Mesendoderm (in vitro differentiated cells): ENCODE results near the gene PKD2L1.
"Not testable (repeated sequence)": the region's sequence is repeated elsewhere in the genome, so short reads cannot be mapped to it uniquely, and the experiment has no call there.

Source experiments
- DNase-seq: peaks from one replicate; pipeline ENCODE4 v3.0.0; 2013
- H2AK5ac ChIP-seq: 2 replicates; pipeline ENCODE4 v1.6.1; 2013; ENCODE audit warnings: low read length, inconsistent platforms
- H2BK120ac ChIP-seq: 2 replicates; pipeline ENCODE4 v1.6.1; 2013; ENCODE audit warnings: low read depth, mild to moderate bottlenecking, low read length, moderate library complexity, mixed read lengths
- H2BK15ac ChIP-seq: replicated peaks from 2 replicates; pipeline ENCODE4 v1.6.1; 2013; ENCODE audit warnings: low read depth, mild to moderate bottlenecking, moderate library complexity
- H2BK5ac ChIP-seq: 2 replicates; pipeline ENCODE4 v1.6.1; 2013; ENCODE audit warnings: low read length, inconsistent platforms
- H3K18ac ChIP-seq: 2 replicates; pipeline ENCODE4 v1.6.1; 2013; ENCODE audit warnings: mild to moderate bottlenecking, low read length, mixed read lengths
- H3K23ac ChIP-seq: one replicate; pipeline ENCODE4 v1.6.1; 2013; ENCODE audit warnings: low read length
- H3K27ac ChIP-seq: 2 replicates; pipeline ENCODE4 v1.5.1; 2013; ENCODE audit warnings: low read depth, mild to moderate bottlenecking, inconsistent platforms, low read length, moderate library complexity
- H3K27me3 ChIP-seq: 2 replicates; pipeline ENCODE4 v1.6.1; 2013; ENCODE audit warnings: low read length, control low read depth, mild to moderate bottlenecking, inconsistent platforms; ENCODE audit not compliant: insufficient read depth, poor library complexity
- H3K36me3 ChIP-seq: 2 replicates; pipeline ENCODE4 v1.6.1; 2013; ENCODE audit warnings: low read length, inconsistent platforms; ENCODE audit not compliant: control insufficient read depth, insufficient read depth
- H3K4ac ChIP-seq: one replicate; pipeline ENCODE4 v1.6.1; 2013; ENCODE audit warnings: low read depth, mild to moderate bottlenecking, low read length, moderate library complexity
- H3K4me1 ChIP-seq: 2 replicates; pipeline ENCODE4 v1.6.1; 2013; ENCODE audit warnings: low read depth, low read length, inconsistent platforms; ENCODE audit not compliant: control insufficient read depth
- H3K4me2 ChIP-seq: 2 replicates; pipeline ENCODE4 v1.6.1; 2013; ENCODE audit warnings: low read length
- H3K4me3 ChIP-seq: 2 replicates; pipeline ENCODE4 v1.5.1; 2013; ENCODE audit warnings: mild to moderate bottlenecking, low read length
- H3K56ac ChIP-seq: one replicate; pipeline ENCODE4 v1.6.1; 2013; ENCODE audit warnings: low read length
- H3K79me1 ChIP-seq: 2 replicates; pipeline ENCODE4 v1.6.1; 2013; ENCODE audit warnings: low read length, inconsistent platforms
- H3K79me2 ChIP-seq: 2 replicates; pipeline ENCODE4 v1.6.1; 2013; ENCODE audit warnings: mild to moderate bottlenecking, low read length; ENCODE audit not compliant: control insufficient read depth, insufficient read depth
- H3K9ac ChIP-seq: 2 replicates; pipeline ENCODE4 v1.6.1; 2013; ENCODE audit warnings: low read length, inconsistent platforms
- H4K5ac ChIP-seq: one replicate; pipeline ENCODE4 v1.6.1; 2013; ENCODE audit warnings: low read length
- H4K8ac ChIP-seq: one replicate; pipeline ENCODE4 v1.6.1; 2013; ENCODE audit warnings: low read depth, mild to moderate bottlenecking, control low read depth, low read length, moderate library complexity
- WGBS: extraction: QIAGEN DNeasy Blood & Tissue Kit; methylation state at CpG from one replicate; pipeline ENCODE4 v1.1.7; 2013; ENCODE audit warnings: low lambda C conversion rate, missing lambda C conversion rate; ENCODE audit not compliant: insufficient coverage; ENCODE audit errors: extremely low coverage; 5-methylcytosine and 5-hydroxymethylcytosine counted together

Gene PKD2L1

GRCh38 chr10:100286051-100287033 is 43.7 kb downstream of the PKD2L1 start, which contains the start of gene BLOC1S2:
Gene BLOC1S2, minus strand, starts transcription at chr10:100286680. Its CDS starts 21 bp downstream, at chr10:100286659.
- peak within 1 kb of the TSS; percentile 65 for H2BK5ac ChIP-seq
- no peaks in the 10 kb centered on the region for H3K27me3 ChIP-seq
- peak within 1 kb of the TSS; percentile 99 for H3K56ac ChIP-seq
- H4K5ac ChIP-seq, result peak within 1 kb of the TSS; percentile 77
- peak; percentile 93 for DNase-seq
- H3K4me2 ChIP-seq, result peak within 1 kb of the TSS; percentile 54
- H2BK120ac ChIP-seq, result no peak within 1 kb of the TSS
- H3K9ac ChIP-seq, result peak within 1 kb of the TSS; percentile 92
- H3K79me2 ChIP-seq, result peaks cover 23% of the 10 kb centered on the region
- peaks cover 6% of the 10 kb centered on the region for H3K79me1 ChIP-seq
- peak within 1 kb of the TSS; percentile 96 for H3K4me3 ChIP-seq
- no peak within 1 kb of the TSS for H3K4ac ChIP-seq
- H3K36me3 ChIP-seq, result no peaks in the 10 kb centered on the region
- peak within 1 kb of the TSS; percentile 72 for H3K27ac ChIP-seq
- no CpG with 5 or more reads among the region's 63 CpGs for WGBS
- H3K4me1 ChIP-seq, result peaks cover 2% of the 10 kb centered on the region
- no peak within 1 kb of the TSS for H3K23ac ChIP-seq
- no peak within 1 kb of the TSS for H3K18ac ChIP-seq
- no peak within 1 kb of the TSS for H4K8ac ChIP-seq
- H2AK5ac ChIP-seq, result no peak within 1 kb of the TSS
- H2BK15ac ChIP-seq, result no peak within 1 kb of the TSS

- peak overlapping the region; percentile 99 for H3K56ac ChIP-seq
- H3K36me3 ChIP-seq, H4K5ac ChIP-seq, H3K18ac ChIP-seq, H2BK15ac ChIP-seq, H3K4me1 ChIP-seq, H2AK5ac ChIP-seq, H4K8ac ChIP-seq, H3K27ac ChIP-seq, H3K4ac ChIP-seq, DNase-seq, H3K23ac ChIP-seq, H2BK5ac ChIP-seq, H3K27me3 ChIP-seq, H2BK120ac ChIP-seq, H3K79me1 ChIP-seq: not testable (repeated sequence)
- H3K9ac ChIP-seq, result peak overlapping the region; percentile 92
- WGBS, result no CpG with 5 or more reads among the region's 12 CpGs
- peak overlapping the region; percentile 96 for H3K4me3 ChIP-seq
- peaks cover 23% of the 10 kb centered on the region for H3K79me2 ChIP-seq
- peak overlapping the region; percentile 54 for H3K4me2 ChIP-seq
Measured at GRCh38 chr10:100285326-100285725, 44.7 kb downstream of the PKD2L1 start.

GRCh38 chr10:100282907-100283306 is 47.1 kb downstream of the PKD2L1 start:
- Histone ChIP-seq H3K4me2 (no peak overlapping the region), H3K79me1 (peaks cover 6% of the 10 kb centered on the region), H2BK5ac (no peak overlapping the region), H3K4ac (no peak overlapping the region), H3K4me1 (peaks cover 2% of the 10 kb centered on the region), H3K9ac (no peak overlapping the region), H2AK5ac (no peak overlapping the region), H2BK15ac (no peak overlapping the region), H3K18ac (no peak overlapping the region), H4K8ac (no peak overlapping the region), H3K27ac (no peak overlapping the region), H3K4me3 (no peak overlapping the region), H3K56ac (no peak overlapping the region), H3K23ac (no peak overlapping the region), H4K5ac (no peak overlapping the region), H3K36me3 (peaks cover 6% of the 10 kb centered on the region), H2BK120ac (no peak overlapping the region), H3K79me2 (peaks cover 23% of the 10 kb centered on the region), H3K27me3 (no peaks in the 10 kb centered on the region)
- no peak for DNase-seq
- no CpG with 5 or more reads among the region's 3 CpGs for WGBS

- not testable (repeated sequence) for H3K27me3 ChIP-seq, H3K23ac ChIP-seq, H3K79me1 ChIP-seq, H2BK120ac ChIP-seq, DNase-seq, H3K4me1 ChIP-seq, H3K4me2 ChIP-seq, H3K36me3 ChIP-seq, H2BK15ac ChIP-seq, H3K56ac ChIP-seq, H3K18ac ChIP-seq, H3K9ac ChIP-seq, H3K4me3 ChIP-seq, H2AK5ac ChIP-seq, H3K4ac ChIP-seq, H4K8ac ChIP-seq, H3K79me2 ChIP-seq, H3K27ac ChIP-seq, H2BK5ac ChIP-seq, H4K5ac ChIP-seq
- WGBS, result no CpG with 5 or more reads among the region's 31 CpGs
Measured at GRCh38 chr10:100276971-100277370, 53.1 kb downstream of the PKD2L1 start.

- peaks cover 8% of the 10 kb centered on the region for H3K79me1 ChIP-seq
- no peaks in the 10 kb centered on the region for H3K27me3 ChIP-seq
- peak within 1 kb of the TSS; percentile 95 for H3K4me3 ChIP-seq
- peak within 1 kb of the TSS; percentile 93 for H3K9ac ChIP-seq
- H3K18ac ChIP-seq, result no peak within 1 kb of the TSS
- peak within 1 kb of the TSS; percentile 37 for H3K4me2 ChIP-seq
- H3K27ac ChIP-seq, result no peak within 1 kb of the TSS
- no peaks in the 10 kb centered on the region for H3K36me3 ChIP-seq
- no peak within 1 kb of the TSS for H2BK5ac ChIP-seq
- H3K4me1 ChIP-seq, result no peaks in the 10 kb centered on the region
- H2BK120ac ChIP-seq, result no peak within 1 kb of the TSS
- peak within 1 kb of the TSS; percentile 68 for H4K5ac ChIP-seq
- no peak within 1 kb of the TSS for H3K4ac ChIP-seq
- no CpG with 5 or more reads among the region's 49 CpGs for WGBS
- H4K8ac ChIP-seq, result peak within 1 kb of the TSS; percentile 90
- H3K79me2 ChIP-seq, result peaks cover 4% of the 10 kb centered on the region
- H2BK15ac ChIP-seq, result no peak within 1 kb of the TSS
- H3K56ac ChIP-seq, result peak within 1 kb of the TSS; percentile 98
- DNase-seq, result peak; percentile 93
- H2AK5ac ChIP-seq, result no peak within 1 kb of the TSS
- H3K23ac ChIP-seq, result no peak within 1 kb of the TSS
Measured at GRCh38 chr10:100267239-100268104, 62.6 kb downstream of the PKD2L1 start, which contains the start of gene CWF19L1. Gene CWF19L1, minus strand, starts transcription at chr10:100267638. Its CDS starts 45 bp downstream, at chr10:100267593.
